HG02798 (cell line): Measurements from ENCODE around the gene NOSIP.

Experiments
- ATAC-seq: cut with Tn5 transposase; IDR thresholded peaks from one replicate; pipeline ENCODE4 v1.9.1; 2021; ENCODE audit warnings: mild to moderate bottlenecking; ENCODE audit not compliant: unreplicated experiment, poor library complexity

Gene NOSIP

DNA sequence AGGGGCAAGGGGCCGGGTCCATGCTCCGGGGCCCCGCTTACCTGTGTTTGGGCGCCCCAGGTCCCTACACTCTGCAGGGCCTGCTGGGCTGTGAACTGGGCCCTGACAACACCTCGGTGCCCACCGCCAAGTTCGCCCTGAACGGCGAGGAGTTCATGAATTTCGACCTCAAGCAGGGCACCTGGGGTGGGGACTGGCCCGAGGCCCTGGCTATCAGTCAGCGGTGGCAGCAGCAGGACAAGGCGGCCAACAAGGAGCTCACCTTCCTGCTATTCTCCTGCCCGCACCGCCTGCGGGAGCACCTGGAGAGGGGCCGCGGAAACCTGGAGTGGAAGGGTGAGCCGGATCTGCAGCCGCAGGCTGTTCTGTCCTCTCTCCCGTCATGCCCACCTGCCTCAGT lies 66.2 kb downstream of the NOSIP start:
- no peak for ATAC-seq

DNA sequence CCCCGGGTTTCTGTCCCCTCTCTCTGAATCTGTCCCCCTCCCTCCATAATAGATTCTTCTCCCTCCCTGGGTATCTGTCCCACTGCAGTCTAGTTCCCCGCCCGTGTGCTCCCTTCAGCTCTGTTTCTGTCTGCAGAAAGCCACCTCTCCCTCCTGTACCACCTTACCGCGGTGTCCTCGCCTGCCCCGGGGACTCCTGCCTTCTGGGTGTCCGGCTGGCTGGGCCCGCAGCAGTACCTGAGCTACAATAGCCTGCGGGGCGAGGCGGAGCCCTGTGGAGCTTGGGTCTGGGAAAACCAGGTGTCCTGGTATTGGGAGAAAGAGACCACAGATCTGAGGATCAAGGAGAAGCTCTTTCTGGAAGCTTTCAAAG lies 66.6 kb downstream of the NOSIP start:
- ATAC-seq = no peak

DNA sequence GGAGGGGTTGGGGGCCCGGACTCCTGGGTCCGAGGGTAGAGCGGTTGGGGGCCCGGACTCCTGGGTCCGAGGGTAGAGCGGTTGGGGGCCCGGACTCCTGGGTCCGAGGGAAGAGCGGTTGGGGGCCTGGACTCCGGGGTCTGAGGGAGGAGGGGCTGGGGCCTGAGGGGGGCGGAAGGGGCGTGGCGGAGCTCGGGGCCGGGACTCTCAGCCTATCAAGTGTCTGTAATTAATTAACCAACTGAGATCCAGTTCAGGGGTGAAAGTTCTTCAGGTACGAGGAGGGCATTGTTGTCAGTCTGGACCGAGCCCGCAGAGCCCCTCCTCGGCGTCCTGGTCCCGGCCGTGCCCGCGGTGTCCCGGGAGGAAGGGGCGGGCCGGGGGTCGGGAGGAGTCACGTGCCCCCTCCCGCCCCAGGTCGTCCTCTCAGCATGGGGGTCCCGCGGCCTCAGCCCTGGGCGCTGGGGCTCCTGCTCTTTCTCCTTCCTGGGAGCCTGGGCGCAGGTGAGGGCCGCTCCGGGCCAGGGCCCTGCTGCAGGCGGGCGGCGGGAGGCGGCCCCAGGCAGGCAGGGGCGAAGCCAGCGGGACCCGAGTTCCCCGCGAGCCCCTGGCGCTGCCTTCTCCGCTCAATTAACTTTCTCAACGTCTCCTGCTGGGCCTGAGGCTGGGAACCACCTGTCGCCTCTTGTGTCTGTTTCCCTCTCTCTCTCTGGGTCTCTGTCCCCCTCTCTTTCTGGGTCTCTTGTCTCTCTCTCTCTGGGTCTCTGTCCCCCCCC lies 67.2 kb downstream of the NOSIP start:
- no peak for ATAC-seq

DNA sequence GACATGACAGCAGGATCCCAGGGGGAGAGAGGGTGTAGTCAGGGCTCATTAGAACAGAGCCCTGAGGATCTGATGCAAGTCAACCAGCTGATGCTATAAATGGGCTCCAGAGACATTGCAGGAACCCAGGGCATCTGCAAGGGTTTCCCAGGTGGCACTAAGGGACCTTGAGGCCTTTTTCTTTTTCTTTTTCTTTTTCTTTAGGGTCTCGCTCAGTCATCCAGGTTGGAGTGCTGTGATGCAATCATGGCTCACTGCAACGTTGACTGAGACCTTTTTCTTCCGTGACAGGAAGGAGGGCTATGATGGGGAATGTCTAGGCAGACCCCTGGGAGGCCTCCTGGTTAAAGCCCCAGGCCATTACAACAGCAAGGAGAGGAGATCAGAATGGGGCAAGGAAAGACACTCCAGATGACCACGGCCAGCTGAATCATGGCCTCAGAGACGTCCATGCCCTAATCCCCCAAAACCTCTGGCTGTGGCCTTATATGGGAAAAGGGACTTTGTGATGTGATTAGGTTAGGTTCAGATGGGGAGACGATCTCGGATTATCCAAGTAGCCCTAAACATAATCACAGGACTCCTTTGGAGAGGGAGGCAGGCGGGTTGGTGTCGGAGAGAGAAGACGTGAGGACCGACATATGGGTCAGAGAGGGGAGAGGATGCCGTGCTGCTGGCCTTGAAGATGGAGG lies 72.4 kb downstream of the NOSIP start:
- no peak for ATAC-seq

DNA sequence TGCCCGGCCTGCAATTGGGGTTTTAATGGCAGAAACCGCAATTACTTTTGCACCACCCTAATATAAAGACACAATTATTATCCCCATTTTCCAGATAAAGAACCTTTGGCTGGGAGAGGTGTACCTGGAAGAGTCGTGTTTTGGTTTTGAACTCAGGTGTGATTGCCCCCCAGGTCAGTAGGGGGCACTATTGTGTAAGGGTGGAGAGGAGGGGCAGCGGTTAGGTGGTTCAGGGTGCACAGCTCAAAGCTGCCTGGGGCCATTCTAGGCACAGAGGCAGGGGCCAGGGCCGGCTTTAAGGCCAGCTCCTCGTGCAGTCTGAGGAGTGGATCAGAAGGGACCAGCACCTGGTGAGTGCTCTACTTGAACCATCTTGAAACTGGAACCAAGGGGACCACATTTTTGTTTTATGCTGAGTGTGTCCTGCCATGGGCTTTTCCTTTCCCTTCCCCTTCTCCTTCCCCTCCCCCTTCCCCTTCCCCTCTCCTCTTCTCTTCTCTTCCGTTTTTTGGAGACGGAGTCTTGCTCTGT lies 73.7 kb downstream of the NOSIP start:
- no peak for ATAC-seq
